GM18858 (cell line): ENCODE measurements around the gene SNX32.

ENCODE experiments used
- ATAC-seq: cut with Tn5 transposase; IDR thresholded peaks from one replicate; pipeline ENCODE4 v1.9.1; 2021; ENCODE audit not compliant: unreplicated experiment

Gene SNX32

DNA sequence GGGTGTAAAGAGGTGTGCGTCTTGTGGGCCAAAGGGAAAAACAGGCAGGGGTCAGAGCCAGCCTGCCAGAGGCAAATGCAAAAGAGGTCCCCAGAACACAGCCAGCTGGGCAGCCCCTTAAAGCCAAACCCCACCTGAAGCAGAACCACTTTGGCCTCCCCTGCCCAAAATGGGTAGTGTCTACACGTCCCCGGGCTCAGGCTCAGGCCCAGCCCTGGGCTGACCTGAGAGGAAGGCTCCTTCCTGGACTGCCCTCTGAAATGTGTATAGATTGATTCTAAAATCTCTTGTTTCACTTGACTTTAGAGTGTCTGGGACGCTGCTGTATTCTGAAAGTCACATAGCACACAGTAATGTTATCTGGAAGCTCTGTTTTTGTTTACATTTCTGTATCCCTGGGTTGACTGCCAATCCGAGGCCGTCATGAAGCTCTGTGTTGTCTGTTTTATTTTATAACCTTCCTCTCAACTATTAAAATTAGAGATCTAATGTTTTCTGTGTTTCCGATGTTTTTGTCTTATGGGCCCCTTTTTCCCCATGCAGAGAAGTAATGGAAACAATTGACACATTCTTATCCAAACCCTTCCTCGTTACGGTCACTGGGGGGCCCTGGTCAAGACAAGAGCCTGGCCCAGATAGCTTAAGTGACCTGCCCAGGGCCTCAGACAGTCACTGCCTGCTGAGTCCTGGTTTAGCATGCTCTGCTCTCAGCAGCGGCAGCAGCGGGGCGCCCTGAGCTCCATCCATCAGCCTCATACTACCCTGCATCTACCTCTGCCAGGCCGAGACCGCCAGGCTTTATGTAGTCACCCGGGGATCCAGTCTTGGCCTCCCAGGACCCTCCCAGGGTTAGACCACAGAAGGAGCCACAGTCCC is 36.8 kb upstream of the SNX32 start:
- ATAC-seq = no peak

DNA sequence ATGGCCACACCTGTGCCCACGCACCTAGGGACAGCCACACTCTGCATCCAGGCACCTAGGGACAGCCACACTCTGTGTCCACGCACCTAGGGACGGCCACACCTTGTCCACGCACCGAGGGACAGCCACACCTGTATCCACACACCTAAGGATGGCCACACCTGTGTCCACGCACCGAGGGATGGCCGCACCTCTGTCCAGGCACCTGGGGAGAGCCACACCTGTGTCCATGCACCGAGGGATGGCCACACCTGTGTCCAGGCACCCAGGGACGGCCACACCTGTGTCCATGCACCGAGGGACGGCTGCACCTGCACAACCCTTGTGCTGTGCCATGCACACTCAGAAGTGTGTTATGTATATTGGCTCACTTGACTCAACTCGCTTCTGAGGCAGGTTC is 36.1 kb upstream of the SNX32 start:
- no peak for ATAC-seq

DNA sequence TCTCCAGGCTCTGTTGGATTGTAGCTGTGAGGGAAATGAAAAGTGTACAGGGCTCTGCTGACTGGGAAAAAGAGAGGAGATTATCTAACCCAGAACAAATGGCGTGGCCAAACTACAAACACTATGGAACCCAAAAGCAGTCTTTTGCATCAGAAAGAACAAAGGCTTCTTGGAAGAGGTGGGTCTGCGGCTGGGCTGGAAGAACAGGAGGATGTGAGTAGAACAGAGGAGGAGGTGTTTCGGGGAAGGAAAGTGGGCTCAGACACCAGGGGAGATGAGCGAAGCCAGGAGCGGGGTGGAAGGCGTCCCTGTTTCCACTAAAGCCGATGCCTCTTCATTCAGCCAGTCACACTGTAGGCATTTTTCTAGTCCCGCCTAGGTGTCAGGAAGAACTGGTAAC is 34.9 kb upstream of the SNX32 start:
- ATAC-seq = no peak

DNA sequence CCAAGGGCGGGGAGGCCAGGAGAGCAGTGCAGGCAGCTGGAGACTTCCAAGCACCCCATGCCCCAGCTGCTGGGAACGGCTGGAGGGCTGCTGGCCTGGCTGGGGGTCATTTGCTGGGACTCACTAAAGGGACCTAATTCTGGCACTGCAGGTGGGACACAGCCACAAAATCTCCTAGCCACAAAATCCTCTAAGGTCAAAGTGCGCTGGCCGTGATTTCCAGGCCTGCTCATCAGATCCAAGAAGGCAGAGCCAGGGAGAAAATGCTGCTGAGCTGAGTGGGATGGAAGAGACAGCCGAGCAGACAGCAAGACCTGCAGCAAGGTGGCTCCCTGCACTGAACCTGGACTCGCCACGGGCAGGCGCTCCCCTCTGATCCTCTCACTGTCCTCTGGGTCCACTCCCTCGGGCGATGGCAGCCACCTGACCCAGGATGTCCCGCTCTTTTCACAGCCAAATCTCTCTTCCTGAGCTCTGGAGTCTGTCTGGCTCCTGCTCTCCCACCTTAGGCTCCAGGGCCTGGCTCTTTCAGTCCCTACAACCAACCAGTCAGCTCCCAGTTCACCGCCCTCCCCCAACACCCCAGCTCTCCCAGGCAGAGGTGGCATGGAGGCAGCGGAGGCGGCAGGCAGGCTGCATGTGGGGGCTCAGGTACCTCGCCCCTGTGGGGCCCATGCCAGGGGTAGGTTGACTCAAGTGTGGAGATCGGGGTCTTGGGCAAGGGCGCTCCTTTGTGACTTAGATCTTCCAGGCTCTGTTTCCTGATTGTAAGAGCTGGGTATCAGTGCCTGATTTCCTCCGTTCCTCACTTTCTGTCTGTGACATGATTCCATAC is 32.4 kb upstream of the SNX32 start:
- no peak for ATAC-seq

DNA sequence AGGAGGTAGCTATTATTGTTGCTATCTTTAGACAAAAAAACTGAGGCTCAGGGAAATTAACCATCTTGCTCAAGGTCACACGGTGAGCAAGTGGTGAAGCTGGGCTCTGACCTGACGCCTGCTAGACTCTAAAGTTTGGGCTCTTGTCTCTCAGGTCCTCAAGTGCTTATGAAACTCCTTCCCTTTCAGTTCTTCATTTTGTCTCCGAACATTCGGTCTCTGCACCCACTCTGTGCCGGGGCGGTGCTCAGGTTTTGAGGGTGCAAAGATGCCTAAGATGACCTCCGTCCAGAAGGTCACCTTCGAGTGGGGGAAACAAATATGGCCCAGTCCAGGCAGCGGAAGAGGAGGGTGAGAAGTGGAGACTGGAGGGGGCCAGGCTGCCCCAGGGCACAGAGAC is 30.9 kb upstream of the SNX32 start:
- no peak for ATAC-seq

DNA sequence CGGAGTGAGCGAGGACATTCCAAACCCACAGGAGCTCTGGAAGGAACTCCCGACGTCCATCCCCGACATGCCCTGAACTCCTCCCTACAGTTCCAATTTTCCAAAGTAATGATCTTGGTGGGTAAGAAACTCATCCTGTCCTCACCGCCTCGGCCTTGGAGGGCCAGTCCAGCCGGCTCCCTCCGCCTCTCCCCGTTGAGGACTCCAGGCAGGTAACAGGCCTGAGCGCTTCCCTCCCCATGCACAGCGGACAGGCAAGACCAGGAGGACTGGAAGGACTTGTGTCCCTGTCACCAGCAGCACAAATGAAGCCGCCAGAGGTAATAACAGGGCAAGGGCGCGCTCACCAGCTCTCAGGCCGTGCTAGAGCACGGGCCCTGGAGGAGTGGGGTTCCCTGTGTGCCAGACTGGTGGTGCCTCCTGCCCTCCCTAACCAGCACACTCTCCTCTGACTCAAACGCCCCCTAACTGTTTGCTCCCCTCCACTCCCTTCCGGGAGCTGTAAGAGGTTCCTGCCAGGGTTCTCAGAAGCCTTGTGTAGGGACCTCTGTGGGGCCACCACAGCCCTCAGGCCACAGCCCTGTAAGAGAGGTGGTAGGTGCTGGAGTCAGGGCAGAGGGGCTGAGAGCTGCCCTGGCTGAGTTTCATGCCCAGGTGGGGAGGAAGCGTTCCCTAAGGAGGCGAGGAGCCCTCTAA is 29.8 kb upstream of the SNX32 start:
- ATAC-seq = no peak

DNA sequence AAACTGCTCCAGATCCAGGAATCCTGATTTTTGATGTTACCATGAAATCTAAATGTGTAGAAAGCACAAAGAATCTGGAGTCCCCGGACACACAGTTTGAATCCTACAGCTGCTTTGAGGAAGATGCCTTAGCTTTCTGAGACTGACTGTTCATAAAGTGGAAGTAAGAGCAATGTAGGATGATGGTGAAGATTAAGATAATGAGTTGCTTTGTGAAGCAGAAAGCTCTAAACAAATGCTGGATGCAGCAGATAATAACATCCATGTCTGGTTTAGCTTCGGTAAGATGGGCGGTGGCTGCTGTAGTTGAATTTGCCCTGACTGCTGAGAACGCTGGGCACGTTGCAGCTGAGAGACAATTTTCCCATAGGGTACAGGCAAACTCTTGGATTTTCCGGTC is 26.8 kb upstream of the SNX32 start:
- no peak for ATAC-seq

DNA sequence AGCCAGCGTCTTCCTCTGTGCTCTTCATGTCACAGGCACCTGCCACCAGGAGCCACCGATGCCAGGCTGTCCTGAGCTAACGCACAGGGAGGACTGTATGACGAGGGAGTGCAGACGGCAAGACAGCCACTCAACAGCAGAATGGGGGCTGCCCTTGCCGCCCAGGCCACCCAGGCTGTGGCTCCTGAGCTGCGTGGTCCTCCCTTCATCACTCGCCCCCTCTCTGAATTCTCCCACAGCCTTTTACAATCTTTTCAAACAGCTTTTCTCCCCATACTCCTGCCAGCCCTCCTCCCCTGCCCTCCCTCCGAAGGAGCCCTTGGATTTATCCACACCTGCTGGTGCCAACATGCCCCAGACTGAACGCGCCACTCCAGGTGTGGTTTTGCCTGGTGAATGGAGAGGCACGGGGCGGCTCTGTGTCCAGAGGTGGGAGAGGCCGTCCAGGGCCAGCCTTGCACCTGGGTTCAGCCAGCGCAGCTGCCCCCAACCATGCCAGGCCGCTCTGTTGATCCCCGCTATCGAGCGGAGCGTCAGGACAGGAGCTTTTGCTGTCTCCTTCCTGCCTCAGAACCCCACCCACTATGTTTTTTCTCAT is 24.9 kb upstream of the SNX32 start:
- ATAC-seq = no peak

DNA sequence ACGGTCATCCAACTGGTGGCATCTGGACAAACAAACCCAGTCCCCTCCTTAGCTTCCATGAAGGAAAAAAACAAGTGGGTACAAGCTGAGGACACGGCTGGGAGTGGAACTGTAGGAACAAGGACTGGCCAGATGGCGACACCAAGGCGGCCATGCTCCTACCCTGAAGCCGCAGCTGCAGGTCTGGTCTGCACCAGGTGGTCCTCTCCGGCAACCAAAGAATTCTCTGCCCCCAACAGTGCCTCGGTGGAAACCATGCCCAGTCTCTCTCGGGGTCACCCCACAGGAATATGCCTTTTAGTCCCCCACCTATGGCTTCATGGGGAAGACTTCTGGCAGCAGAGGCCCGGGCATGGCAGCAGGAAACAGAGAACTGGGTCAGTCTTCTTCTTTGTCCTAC is 24.3 kb upstream of the SNX32 start:
- no peak for ATAC-seq

DNA sequence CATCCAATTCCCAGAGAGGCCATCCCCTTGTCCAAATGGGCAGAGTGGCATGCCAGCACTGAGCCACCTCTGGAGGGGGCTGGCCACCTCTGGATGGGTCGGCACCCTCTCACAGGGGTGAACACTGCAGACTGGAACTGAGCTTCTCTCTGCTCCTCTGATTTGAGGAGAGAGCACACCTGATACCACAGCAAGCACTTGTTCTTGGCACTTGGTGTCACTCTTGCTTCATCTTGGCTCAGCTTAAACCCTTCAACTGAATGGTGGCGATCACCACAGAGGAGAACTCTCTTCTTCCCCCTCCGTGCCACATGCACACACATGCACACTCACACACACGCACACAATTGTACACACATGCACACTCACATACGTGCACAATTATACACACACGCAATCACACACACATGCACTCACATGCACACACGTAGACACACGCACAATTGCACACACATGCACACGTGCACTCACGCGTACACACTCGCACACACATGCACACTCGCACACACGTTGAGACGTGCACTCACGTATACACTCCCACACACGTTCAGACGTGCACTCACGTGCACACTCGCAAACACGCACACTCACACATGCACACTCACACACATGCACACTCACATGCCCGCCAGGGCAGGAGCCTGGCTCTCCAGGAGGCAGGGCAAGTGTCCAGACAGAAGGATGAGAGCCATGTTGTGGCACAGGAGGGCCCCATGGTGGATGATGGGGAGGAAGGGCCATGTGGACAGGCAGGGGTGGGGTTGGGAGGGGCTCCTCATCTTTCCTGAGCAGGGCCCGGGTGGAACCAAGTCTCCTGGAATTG is 23.5 kb upstream of the SNX32 start:
- no peak for ATAC-seq

DNA sequence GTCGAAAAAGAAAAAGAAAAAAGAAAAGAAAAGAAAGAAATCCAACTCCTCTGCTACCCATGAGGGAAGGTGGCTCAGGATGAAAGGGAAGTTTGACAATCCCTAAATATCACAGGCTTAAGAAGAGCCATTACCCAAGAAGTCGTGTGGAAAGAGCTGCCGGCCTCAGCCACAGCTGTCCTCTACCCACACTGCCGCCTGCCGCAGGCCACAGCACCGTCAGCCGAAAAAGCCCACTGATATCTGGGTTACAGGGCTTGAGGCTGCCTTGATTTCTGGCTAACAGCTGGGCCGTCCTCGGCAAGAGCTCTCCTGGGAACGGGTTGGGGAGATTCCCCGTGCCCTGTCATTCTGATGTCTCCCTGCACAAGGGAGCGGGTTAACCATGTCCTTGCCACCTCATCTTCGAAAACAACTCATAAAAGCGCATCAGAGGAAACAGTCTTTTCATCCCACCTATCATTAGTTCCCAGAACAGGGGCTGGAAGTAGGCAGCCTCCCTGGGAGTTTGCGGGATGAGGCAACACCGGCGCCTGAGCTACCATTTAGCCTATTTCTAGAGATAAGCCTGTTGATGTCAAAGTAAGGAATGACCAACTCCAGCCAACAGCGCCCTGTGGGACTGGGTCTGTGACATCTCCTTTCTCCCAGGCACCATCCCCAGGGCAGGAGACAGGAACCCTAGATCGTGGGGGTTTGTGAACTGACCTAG is 21.8 kb upstream of the SNX32 start:
- ATAC-seq = no peak

DNA sequence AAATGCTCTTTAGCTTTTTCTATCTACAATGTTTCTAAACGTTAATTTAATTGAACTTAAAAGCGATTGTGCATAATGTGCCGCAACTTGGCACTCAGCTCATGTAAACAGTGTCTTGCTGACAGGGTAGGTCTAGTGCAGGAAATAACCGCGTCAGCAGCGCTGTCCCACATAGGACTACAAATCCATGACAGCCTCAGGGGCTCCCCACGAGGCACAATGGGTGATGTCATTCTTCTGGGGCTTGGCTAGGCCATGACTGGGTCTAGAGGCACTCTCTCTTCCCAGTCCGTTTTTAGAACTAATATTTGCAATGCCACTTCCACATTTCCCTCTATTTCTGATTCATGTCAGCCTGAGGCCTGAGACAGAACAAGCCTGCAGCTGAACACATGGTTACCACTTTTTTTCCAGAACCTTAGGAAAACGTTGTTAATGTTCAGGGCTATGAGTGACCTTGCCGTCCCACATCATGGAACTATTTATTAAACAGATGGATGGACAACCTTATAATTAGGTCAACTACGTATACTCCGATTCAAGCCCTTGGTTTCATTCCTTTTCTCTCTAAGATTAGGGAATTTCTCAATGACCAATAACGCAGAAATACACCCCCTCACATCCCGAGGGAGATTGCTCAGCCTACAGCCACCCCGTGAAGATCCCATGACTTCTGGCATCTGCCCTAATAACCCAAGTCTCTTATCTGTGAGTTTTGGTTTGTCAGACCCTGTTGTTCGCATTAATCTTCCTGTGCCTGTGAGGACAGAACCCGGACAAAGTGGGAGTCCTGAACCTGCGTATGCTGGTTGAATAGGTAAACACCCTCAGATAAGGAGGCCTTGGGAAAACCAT is 19.4 kb upstream of the SNX32 start:
- no peak for ATAC-seq

DNA sequence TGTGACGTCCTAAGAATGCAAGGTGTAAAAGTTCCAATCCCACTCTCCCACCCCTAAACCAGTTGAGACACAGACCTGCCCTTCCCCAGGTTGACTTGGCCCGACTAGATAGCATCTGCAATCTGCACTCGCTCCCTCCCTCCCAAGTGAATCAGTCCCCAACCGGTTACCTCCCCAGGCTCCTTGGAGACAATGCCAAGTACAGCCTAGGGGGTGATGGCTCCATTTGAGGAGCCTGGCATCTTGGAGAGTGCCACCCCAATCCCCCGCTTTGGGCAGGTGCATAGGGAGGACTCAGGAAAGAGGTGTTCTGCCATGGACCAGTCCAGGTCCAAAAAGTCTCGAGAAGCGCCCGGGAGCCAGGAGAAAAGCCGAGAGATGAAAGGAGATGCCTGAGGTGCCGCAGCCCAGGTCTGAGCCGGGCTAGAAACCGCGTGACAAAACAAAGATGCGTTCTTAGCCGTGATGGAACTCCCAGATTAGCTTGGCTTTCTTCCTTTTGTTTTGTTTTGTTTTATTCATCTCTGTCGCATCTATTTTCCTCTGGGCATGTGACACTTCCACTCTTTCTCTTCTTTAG is 18.7 kb upstream of the SNX32 start:
- no peak for ATAC-seq

DNA sequence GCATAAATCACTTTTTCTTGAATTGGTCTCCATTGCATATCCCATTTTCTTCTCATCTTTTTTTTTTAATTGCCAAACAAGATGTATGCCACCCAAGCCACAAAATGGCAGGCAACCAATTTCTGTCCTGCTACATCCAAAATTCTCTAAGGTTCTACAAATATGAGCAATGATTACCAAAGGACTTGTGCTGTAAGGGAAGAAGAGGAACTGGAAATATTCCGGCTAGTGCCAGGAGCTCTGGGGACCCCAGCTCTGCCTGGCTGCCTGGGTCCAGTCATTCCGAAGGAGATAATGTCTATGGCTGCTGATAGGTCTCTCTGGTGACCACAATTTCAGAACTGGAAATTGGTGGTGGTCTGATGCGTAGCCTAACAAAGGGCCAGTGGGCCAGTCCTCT is 17.1 kb upstream of the SNX32 start:
- ATAC-seq = no peak

DNA sequence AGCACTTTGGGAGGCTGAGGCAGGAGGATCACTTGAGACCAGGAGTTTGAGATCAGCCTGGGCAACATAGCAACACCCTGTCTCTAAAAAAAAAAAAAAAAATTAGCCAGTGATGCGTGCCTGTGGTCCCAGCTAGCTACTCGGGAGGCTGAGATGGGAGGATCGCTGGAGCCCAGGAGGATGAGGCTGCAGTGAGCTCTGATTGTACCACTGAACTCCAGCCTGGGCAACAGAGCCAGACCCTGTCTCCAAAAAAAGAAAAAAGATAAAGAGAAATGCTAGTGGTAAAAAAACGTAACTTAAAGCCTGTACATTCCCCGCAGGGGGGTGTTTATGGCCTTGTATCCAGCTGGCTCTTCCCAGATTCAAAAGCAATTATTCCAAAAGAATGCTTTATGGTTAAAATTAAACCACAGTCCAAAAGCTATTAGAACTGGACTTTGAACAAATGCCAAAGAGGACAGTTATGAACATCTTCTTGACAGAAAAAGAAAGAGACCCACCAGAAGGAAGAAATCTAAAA is 16.4 kb upstream of the SNX32 start:
- no peak for ATAC-seq

DNA sequence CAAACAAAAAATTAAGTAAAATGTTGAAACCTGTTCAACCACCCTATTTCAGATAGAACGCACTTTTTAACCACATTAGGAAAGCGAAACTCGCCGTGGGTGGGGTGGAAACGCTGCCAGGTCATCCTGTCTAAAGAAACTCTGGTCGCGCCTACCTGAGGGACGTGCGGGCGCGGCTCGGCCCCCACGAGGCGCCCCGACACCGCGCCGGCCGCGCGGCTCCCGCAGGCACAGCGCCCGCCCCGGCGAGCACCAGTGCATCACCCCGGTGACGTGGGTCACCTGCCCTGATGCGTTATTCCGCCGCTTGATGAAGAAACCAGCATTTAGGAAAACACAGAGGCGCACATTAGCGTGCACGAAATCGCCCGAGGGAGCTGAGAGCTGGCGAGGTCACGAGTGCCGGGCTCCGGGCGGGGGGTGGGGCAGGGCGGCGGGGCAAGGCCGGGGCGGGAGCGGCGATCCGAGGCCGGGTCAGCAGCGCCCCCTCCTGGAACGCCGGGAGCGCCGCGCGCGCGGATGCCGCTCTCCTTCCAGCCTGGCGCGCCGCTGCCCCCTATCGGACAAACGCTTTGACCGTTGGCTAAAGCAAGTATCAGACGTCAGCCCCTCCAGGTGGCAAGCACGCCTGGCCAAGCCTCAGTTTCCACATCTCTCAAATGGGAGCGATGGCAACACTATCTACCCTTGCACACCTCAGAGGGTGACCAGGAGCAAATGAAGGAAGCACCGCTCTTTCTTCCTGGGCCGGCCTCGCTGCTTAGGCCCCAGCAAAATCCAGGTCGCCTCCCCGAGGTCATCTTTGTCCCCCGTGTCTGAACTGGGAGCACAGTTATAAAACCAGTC is 15.7 kb upstream of the SNX32 start:
- no peak for ATAC-seq

DNA sequence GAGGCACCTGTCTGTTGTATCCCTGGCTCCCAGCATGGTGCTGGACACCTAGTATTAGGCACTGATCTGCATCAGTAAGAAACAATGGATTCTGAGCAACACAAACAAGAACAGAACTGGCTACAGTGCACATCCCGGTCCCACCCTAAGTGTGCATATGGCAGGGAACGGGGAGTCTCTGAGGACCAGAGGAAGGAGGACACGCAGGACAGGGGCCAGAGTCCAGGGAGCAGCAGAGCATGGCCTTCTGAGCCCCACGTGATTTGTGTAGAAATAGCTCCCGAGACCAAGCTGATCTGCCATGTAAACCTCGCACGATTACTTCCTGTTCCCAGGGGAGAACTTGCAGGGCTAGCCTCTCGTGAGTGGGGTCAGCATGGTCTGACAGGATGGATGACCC is 12.7 kb upstream of the SNX32 start:
- no peak for ATAC-seq
